HG02981 (cell line): ENCODE measurements around the gene CES3.
"Not testable (repeated sequence)": the region's sequence is repeated elsewhere in the genome, so short reads cannot be mapped to it uniquely, and the experiment has no call there.

ENCODE experiments used
- ATAC-seq: cut with Tn5 transposase; IDR thresholded peaks from one replicate; pipeline ENCODE4 v1.9.1; 2021; ENCODE audit warnings: mild to moderate bottlenecking, moderate library complexity; ENCODE audit not compliant: unreplicated experiment

The CES3 gene

GRCh38 chr16:66926171-66926947, 34.7 kb upstream of the CES3 start:
- no peak for ATAC-seq

DNA sequence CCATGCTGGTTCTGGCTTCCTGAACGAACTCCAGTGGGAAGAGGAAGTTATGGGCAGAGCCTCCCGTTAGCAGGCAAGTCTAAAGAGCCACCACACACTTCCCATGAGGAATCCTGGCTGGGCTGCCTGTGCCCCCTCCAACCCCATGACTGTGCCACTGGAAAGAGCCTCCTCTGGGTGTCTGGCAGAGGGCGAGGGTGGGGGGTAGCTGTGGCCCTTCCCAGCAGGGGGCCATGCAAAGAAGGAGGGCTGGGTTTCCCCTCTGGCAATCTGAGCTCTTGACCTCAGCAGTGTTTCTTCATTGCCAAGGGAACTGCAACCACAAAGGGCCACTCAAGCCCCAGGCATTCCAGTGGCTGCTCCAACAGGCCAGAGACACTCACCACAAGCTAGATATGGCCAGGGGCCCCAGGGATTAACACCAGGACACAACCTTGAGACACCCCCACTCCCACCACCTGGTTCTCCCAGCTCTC, 34.1 kb upstream of the CES3 start:
- ATAC-seq, result no peak

DNA sequence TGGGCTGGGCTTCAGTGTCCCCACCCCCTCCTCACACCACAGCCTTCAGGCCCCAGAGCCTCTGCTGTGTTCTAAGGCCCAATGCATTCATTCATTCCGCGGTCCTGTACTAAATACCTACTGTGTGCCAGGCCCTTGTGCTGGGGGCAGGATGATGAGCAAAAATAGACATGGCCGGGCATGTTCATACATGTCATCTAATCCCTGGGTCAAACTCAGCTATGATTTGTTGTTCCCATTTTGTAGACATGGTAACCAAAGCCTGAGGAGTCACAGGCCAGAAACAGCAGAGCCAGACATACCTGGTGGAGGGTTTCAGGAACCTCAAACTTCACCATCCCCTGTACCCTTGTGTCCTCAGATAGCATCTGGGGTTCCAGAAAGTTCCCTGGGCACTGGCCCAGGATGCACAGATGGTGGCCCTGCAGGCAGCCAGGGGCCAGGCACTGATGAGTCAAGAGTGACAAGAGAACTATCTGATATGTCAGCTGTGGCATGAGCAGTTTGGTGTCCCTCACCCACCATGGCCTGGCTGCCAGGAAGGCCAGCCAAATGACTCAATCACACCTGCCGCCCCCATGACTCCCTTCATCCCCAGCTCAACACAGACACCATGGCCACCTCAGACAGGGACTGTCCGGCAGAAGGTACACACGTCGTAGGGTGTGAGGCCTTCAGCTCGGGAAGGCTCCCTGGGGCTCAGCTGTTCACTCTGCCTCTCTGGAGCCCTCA, 33.0 kb upstream of the CES3 start:
- no peak for ATAC-seq

- no peak for ATAC-seq
Observed at GRCh38 chr16:66928702-66929388, 32.2 kb upstream of the CES3 start.

GRCh38 chr16:66930189-66930588, 30.9 kb upstream of the CES3 start:
- ATAC-seq, result no peak

DNA sequence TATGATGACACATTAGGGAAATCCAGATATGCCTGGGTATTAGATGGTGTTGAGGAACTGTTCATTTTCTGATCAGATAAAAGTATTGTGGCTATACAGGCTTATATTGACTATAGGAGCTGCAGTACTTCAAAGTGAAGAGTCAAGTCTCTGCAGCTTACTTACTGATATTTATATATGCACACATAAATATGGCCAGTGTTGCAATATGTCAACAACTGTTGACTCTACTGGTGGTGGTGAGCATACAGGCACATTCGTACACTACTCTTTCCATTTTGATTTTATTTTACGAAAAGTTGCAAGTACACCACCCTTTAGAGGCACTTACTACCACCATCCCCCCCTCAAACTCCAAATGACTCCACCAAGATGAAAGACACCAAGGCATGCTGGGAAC, 29.4 kb upstream of the CES3 start:
- ATAC-seq, result no peak

DNA sequence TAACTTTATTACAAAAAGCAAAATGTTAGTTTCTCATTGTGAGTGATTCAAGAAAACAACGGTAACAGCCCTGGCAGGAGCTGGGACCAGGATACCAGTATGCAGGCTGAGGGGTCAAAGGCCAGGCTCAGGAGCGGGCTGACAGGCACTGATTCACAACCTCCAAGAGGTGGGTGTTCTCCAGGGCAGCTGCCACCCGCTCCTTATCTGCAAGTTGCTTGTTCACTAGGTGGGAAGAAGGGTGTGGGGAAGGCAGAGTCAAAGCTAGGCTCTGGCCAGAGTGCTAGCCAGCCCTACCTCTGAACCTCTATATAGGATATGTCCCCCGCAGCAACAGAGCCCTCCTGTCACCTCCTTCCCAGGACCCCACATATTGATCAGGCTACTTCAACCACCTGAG, 29.0 kb upstream of the CES3 start:
- no peak for ATAC-seq

DNA sequence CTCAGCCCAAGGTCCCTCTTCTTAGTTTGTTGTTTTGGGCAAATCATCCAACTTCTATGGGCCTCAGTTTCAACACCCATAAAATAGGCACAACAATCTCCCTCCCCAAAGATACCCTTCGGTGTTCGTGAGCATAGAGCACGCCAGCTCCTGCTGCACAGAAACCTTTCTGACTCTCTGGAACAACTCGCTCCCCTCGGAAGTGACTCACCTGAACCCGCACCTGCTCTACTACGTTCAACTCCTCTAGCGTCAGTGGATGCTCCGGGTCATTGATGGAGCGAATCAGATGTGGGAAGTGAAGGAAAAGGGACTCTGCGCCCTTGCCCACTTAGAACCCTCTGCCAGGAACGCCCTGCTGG, 27.3 kb upstream of the CES3 start:
- ATAC-seq, result peak; percentile 8

- ATAC-seq, result peak; percentile 77
Observed at GRCh38 chr16:66934138-66934838, 26.8 kb upstream of the CES3 start, which contains the start of gene CIAO2B. TSS of gene CIAO2B (minus strand) at chr16:66934402. CDS start at chr16:66934364, 38 bp downstream.

DNA sequence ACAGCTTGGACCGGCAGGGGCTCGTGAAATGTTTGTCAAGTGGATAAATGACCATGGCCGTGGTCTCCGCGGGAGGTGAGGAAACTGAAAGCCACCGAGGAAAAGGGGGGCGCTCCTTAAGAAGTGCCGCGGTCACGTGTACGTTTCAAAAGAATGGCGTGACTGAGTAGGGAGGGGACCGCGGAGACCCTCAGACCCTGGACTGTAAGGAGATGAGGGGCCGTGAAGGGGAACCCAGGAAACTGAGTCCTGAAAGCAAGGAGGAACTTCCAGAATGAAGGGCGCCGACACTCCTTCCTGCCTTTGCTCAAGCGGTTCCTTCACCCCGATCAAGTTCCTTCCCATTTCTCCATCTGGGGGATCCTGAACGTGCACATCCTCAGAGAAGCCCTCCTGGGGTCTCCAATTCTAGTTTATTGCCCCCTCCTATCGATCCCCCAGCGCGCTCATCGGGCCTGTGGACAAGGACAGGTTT, 26.2 kb upstream of the CES3 start:
- ATAC-seq, result not testable (repeated sequence)

GRCh38 chr16:66935314-66936011, 25.6 kb upstream of the CES3 start, which contains the start of gene CES2:
TSS of gene CES2 (plus strand) at chr16:66935516. CDS start at chr16:66935636, 120 bp downstream.
- no peak for ATAC-seq

- ATAC-seq, result no peak
Observed at GRCh38 chr16:66936462-66936861, 24.6 kb upstream of the CES3 start.

- ATAC-seq, result no peak
Observed at GRCh38 chr16:66936889-66937554, 24.0 kb upstream of the CES3 start.

- no peak for ATAC-seq
Observed at GRCh38 chr16:66937725-66938337, 23.2 kb upstream of the CES3 start.

DNA sequence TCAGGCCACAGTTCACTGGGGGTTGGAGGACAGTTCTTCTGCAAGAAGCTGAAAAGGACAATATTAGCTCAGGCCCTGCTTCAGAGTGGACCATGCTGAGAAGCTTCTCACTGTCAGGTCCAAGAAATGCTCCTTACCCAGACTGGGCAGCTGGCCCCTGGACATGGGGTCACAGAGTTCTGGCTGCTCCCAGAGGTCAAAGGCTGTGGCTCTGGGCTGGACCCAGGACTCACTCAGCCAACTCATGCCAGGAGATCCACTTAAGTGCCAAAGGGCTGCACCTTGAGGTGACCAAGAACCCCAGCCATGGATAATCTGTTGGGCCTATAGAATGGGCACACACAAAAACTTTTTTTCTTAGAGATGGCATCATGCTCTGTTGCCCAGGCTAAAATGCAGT, 21.7 kb upstream of the CES3 start:
- ATAC-seq, result no peak

DNA sequence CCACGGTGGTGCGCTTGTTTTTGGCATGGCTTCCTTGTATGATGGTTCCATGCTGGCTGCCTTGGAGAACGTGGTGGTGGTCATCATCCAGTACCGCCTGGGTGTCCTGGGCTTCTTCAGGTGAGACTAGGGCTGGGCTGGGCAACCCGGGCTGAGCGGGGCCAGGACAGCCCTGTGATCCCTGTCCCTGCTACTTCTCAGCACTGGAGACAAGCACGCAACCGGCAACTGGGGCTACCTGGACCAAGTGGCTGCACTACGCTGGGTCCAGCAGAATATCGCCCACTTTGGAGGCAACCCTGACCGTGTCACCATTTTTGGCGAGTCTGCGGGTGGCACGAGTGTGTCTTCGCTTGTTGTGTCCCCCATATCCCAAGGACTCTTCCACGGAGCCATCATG, 20.8 kb upstream of the CES3 start:
- no peak for ATAC-seq

DNA sequence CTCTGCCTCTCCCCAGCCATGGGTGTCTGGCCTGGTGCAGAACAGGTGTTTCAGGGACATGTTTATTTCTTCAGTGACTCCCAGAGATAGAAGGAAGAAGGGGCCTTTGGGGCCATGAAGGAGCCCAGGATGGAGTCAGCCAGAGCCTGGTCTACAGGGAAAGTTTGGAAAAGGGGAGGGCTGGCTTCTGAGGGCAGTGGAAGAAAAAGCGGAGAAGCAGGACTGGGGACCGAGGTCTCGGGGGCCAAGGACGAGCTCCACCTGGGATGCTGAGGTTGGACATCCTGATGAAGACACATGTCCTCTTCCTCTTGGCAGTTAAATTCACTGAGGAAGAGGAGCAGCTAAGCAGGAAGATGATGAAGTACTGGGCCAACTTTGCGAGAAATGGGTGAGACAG, 18.1 kb upstream of the CES3 start:
- no peak for ATAC-seq

- no peak for ATAC-seq
Observed at GRCh38 chr16:66943426-66944053, 17.5 kb upstream of the CES3 start.

DNA sequence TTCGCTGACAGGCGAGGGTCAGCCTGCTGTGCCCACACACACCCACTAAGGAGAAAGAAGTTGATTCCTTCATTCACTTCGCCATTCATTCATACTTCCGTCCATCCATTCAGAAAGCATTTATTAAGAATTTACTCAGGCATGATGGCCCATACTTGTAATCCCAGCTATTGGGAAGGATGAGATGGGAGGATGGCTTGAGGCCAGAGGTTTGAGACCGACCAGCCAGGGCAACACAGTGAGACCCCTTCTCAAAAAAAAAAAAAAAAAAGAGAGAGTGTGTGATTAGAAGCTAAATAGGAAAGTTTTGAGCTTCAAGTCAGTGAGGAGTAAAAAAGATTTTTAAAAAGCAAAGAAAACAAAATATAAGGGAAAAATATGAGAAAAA, 17.0 kb upstream of the CES3 start:
- no peak for ATAC-seq
